NB4 (cell line): Measurements from ENCODE around the gene SEC61B.

Experiments used
- POLR2A ChIP-seq: IDR thresholded peaks from 2 replicates; pipeline ENCODE4 v1.6.1; 2011; ENCODE audit warnings: mild to moderate bottlenecking; ENCODE audit not compliant: insufficient read length; ENCODE audit errors: extremely low read depth
- TF ChIP-seq, protein P1 (sequence below): IDR thresholded peaks from one replicate; pipeline ENCODE4 v1.5.1; 2012; ENCODE audit warnings: low read depth, low read length

- TF ChIP-seq, protein P1, sequence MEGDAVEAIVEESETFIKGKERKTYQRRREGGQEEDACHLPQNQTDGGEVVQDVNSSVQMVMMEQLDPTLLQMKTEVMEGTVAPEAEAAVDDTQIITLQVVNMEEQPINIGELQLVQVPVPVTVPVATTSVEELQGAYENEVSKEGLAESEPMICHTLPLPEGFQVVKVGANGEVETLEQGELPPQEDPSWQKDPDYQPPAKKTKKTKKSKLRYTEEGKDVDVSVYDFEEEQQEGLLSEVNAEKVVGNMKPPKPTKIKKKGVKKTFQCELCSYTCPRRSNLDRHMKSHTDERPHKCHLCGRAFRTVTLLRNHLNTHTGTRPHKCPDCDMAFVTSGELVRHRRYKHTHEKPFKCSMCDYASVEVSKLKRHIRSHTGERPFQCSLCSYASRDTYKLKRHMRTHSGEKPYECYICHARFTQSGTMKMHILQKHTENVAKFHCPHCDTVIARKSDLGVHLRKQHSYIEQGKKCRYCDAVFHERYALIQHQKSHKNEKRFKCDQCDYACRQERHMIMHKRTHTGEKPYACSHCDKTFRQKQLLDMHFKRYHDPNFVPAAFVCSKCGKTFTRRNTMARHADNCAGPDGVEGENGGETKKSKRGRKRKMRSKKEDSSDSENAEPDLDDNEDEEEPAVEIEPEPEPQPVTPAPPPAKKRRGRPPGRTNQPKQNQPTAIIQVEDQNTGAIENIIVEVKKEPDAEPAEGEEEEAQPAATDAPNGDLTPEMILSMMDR: no peak
- no peak for TF ChIP-seq POLR2A
Observed at GRCh38 chr9:99220011-99220410, 2.1 kb upstream of the SEC61B start.
